ENCODE measurements around the gene APLNR. TPM values are rescaled to one million over a fixed set of nuclear protein-coding genes. Genes with fewer than 3 reads are reported as not detected.

Gene APLNR
- total and polyA plus RNA-seq, 2 donors (not counting 3 experiments of a cell fraction or from before 2014, with no cell fraction given): 0.04 to 0.38 TPM

DNA sequence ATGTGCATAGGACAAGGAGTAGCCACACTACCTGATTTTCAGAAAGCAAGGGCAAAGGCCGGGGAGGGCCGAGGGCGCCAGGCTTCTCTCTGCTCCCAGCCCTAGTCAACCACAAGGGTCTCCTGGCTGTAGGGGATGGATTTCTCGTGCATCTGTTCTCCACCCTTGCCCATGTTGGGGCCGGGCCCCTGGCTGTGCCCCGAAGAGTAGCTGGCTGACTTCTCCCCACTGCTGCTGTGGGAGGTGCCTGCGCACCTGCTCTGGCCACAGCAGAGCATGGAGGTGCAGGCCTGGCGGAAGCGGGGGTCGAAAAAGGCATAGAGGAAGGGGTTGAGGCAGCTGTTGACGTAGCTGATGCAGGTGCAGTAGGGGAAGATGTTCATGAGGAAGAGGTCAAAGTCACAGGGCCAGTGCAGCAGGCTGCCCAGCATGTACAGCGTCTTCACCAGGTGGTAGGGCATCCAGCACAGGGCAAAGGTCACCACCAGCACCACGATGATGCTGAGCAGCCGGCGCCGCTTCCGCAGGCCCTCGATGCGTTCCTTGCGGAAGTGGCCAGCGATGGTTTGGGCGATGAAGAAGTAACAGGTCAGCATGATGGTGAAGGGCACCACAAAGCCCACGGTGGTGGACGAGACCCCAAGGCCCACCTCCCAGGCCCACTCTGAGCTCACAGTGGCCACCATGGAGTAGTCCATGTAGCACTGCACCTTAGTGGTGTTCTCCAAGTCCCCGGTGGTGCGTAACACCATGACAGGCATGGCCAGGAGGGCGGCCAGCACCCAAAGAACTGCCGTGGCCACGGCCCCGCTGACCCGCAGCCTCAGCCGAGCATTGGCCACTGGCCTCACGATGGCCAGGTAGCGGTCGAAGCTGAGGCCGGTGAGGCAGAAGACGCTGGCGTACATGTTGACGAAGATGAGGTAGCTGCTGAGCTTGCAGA, 1.0 kb downstream of the APLNR start:
- no peak for FAIRE-seq
- Histone ChIP-seq H3K9me3 (replicated peaks; ENCODE audit: control insufficient read depth, insufficient read depth, low read length) (no peaks in the 10 kb centered on the region), H2AFZ (ENCODE audit: low read depth, low read length) (no peak overlapping the region), H3K36me3 (ENCODE audit: control insufficient read depth in 2 of 2, extremely low read depth in 1 of 2, insufficient read depth in 2 of 2, low read length in 2 of 2) (no peaks in the 10 kb centered on the region), H4K20me1 (replicated peaks; ENCODE audit: control insufficient read depth, extremely low read depth, insufficient read depth, low read length) (no peaks in the 10 kb centered on the region), H3K4me1 (ENCODE audit: control insufficient read depth, extremely low read depth, insufficient read depth, low read length) (no peaks in the 10 kb centered on the region), H3K79me2 (ENCODE audit: control insufficient read depth, insufficient read depth, low read length) (no peaks in the 10 kb centered on the region), H3K27ac (ENCODE audit: insufficient read depth, low read depth, low read length) (no peak overlapping the region), H3K9me1 (replicated peaks; ENCODE audit: control insufficient read depth, extremely low read depth, insufficient read depth, low read length) (no peaks in the 10 kb centered on the region), H3K4me2 (ENCODE audit: insufficient read depth, low read length) (no peak overlapping the region), H3K27me3 (ENCODE audit: control insufficient read depth in 2 of 2, insufficient read depth in 2 of 2, low read length in 2 of 2) (peaks cover 53 to 57% of the 10 kb centered on the region in 2 experiments), H3K4me3 (replicated peaks in 1 of 3; ENCODE audit: insufficient read depth in 1 of 3, low read depth in 1 of 3, low read length in 3 of 3) (no peak overlapping the region), H3K9ac (replicated peaks; ENCODE audit: extremely low read depth, insufficient read depth, low read length) (no peak overlapping the region)
- no peak for DNase-seq (ENCODE audit: low read depth, low spot score)
- CTCF ChIA-PET: interaction anchor here (1.0 to 1.5 kb wide), 2 partner anchors 13 to 23 kb away, joined by 3 to 19 read pairs; no protein-coding TSS in a partner anchor
- intact Hi-C loops (cut with micrococcal nuclease): no loop called here
- BruUV-seq (replicated peaks): no TSS peak
- dilution Hi-C loops (cut with MboI; ENCODE audit: extremely low pct_ligation_motif_present, low sequenced_read_pairs): no loop called here
- POLR2A ChIA-PET: no interaction called here
- TF ChIP-seq EZH2 (IDR thresholded peaks at IDR 0.05; ENCODE audit: borderline replicate concordance, low read depth, low read length, severe bottlenecking) (peak; percentile 28), FOS (IDR thresholded peaks at IDR 0.05; ENCODE audit: borderline replicate concordance, insufficient read depth, low read length) (no peak), MYC (IDR thresholded peaks at IDR 0.05; ENCODE audit: low read depth, low read length) (no peak), JUN (IDR thresholded peaks at IDR 0.05; ENCODE audit: borderline replicate concordance, insufficient read depth, insufficient read length, low read depth) (no peak)
- TF ChIP-seq, protein P1, sequence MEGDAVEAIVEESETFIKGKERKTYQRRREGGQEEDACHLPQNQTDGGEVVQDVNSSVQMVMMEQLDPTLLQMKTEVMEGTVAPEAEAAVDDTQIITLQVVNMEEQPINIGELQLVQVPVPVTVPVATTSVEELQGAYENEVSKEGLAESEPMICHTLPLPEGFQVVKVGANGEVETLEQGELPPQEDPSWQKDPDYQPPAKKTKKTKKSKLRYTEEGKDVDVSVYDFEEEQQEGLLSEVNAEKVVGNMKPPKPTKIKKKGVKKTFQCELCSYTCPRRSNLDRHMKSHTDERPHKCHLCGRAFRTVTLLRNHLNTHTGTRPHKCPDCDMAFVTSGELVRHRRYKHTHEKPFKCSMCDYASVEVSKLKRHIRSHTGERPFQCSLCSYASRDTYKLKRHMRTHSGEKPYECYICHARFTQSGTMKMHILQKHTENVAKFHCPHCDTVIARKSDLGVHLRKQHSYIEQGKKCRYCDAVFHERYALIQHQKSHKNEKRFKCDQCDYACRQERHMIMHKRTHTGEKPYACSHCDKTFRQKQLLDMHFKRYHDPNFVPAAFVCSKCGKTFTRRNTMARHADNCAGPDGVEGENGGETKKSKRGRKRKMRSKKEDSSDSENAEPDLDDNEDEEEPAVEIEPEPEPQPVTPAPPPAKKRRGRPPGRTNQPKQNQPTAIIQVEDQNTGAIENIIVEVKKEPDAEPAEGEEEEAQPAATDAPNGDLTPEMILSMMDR (IDR thresholded peaks at IDR 0.05; ENCODE audit: extremely low read depth in 1 of 2, insufficient read depth in 1 of 2, low read depth in 1 of 2, low read length in 2 of 2): no peak
- TF ChIP-seq, protein P2, sequence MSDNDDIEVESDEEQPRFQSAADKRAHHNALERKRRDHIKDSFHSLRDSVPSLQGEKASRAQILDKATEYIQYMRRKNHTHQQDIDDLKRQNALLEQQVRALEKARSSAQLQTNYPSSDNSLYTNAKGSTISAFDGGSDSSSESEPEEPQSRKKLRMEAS (IDR thresholded peaks at IDR 0.05; ENCODE audit: insufficient read depth, insufficient read length): no peak
